GM19452 (cell line): ENCODE measurements around the gene CDC7.
"Not testable (repeated sequence)": the region's sequence is repeated elsewhere in the genome, so short reads cannot be mapped to it uniquely, and the experiment has no call there.

Experiments used
- ATAC-seq: cut with Tn5 transposase; IDR thresholded peaks from one replicate; pipeline ENCODE4 v1.9.1; 2021; ENCODE audit not compliant: unreplicated experiment

The CDC7 gene

DNA sequence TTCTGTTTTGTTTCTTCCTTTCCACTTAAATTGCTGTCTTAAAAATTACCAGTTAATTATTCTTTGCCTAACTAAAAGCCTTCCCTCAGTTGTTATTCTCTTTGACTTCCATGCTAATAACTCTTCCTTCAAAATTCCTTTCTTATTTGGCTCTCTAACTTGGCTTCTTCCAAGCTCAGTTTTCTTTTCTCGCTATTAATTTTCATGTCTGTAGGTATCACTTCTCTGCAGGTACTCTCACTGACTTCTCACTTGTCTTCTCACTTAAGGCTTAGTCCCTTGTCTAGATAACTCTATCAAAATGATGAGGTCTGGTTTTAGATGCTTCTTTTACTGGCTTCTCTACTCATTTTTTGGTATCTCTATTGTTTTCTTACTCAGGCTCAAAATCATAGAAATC is 10.1 kb downstream of the CDC7 start:
- ATAC-seq: no peak

DNA sequence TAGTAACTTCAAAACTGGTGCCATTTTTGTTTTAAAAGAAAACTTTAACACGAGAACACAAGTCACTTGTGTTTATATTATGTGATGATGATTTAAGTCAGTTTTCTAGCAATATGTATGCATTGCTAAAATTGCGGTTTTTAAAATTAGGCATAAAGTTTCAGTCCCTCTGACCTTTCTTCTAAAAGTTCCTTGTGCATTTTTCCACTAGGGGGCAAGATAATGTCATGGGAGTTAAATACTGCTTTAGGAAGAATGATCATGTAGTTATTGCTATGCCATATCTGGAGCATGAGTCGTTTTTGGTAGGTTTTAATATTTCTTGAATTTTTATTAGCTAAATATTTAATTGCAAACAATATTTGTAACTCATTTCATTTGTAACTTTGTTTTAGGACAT is 10.7 kb downstream of the CDC7 start:
- no peak for ATAC-seq

DNA sequence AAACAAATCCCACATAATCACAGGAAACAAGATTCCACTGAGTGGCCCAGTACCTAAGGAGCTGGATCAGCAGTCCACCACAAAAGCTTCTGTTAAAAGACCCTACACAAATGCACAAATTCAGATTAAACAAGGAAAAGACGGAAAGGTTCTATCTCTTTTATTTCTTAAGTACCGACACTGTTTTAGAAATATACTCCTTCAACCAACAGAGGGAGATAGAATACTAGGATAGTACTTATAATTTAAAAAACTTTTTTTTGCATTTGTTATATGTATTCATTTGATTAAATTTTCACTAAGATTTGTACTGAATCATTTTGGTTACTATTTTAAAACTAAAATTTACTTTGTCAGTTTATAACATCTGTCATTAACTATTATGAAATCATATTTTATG is 12.5 kb downstream of the CDC7 start:
- no peak for ATAC-seq

DNA sequence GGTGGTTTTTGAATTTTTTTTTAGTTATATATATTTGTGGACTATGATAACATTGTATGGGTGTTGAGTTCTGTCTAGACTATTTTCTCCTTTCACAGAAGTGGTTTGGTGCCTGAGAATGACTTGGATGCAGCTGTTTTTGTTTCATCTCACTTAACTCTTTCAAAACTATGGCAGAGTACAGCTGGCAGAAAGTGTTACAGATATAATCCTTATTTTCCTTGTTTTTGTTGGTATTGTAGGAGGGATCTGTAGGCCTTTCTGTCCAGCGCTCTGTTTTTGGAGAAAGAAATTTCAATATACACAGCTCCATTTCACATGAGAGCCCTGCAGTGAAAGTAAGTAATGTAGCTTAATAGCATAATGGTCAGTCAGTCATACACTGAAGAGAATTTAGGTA is 13.1 kb downstream of the CDC7 start:
- no peak for ATAC-seq

DNA sequence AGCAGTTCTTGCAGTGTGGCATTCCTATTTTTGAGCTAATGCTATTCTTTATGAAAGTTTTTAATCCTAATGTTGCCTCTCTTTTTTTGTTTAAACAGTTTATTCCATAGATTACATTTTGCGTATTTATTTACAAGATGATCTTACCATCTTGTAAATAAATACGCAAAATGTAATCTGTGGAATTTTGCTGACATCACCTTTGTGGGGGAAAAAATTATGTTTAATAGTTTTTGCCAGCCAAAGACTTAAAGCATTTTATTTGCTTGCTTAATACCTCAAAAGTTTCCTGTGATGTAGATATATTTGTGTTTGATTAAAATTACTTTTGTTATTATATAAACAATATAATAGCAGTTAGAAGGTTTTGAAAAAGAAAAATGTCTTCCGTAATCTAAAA is 15.3 kb downstream of the CDC7 start:
- no peak for ATAC-seq

DNA sequence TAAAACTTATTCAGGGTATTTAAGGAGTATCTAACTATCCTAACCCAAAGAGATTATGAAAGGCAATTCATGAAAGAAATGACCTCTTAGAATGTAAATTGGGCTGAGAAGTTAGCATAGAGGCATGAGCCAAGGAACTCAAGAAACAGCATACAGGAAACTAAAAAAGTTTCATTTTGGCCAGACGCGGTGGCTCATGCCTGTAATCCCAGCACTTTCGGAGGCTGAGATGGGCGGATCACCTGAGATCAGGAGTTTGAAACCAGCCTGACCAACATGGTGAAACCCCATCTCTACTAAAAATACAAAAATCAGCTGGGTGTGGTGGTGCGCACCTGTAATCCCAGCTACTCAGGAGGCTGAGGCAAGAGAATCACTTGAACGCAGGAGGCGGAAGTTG is 16.0 kb downstream of the CDC7 start:
- not testable (repeated sequence) for ATAC-seq

DNA sequence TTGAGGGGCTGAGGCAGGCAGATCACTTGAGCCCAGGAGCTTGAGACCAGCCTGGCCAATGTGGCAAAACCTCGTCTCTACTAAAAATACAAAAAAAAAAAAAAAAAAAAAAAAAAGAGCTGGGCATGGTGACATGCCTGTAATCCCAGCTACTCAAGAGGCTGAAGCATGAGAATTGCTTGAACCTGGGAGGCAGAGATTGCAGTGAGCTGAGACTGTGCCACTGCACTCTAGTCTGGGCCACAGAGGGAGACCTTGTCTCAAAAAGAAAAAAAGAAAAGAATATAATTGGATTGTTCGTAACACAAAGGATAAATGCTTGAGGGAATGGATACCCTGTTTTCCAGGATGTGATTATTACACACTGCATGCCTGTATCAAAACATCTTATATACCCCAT is 18.5 kb downstream of the CDC7 start:
- ATAC-seq: not testable (repeated sequence)

DNA sequence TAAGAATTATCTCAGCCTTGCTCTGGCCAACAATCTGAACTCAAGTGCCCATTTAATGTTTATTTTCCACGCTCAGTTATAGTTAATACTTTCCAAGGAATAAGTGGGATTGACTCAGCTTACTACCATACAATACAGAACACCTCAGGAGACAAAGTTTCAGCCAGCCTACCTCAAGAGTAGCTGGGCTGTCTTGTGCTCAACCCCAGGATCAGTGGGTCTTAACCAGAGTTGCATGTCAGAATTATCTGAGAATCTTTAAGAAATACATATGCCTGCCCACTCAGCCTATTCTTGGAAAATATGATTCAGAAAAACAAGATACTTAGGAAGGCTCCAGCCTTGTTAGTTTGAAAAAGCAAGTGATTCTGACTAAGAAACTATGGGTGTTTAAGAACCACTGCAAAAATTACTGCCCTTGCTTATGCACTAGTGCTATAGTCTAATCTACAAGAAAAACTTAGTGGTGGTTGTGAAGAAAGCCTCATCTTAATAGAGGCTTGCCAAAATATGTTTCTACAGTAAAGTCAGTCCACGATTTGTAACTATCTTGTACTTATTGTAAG is 20.4 kb downstream of the CDC7 start:
- no peak for ATAC-seq

DNA sequence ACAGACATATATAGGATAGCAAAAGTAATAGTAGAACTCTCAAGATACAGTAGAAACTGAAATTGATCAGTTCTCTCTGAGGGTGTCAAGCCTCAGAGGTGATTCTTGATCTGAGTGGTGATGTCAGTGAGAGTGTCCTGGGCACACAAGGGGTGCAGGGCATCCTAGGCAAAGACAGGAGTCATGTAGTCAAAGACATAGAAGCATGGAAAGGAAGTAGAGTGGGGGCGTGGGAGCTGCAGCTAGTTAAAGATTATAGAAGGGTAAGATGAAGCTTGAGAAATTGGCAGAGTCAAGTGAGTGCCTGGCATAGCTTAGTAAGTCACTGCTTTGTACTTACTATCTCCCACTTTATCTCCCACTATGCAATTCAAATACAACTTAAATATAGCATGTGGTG is 22.8 kb downstream of the CDC7 start:
- ATAC-seq: peak; percentile 98

DNA sequence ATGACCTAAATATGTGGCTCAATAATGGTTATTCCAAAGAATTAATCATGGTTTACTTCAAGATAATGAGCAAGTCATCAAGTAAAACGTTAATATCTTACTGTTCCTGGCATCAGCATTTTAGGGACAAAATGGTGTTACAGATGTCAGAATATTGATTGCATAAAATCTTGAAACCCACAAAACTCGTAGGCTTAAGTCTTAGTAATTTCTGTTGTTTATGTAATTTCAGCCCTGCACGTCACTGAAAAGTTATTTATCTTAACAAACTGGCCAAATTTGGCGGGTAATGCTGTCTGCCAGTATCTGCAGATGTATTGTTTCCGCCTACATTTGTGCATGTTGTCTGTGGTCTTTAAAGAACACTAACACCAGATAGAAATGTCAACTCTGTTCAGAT is 25.8 kb downstream of the CDC7 start:
- no peak for ATAC-seq

DNA sequence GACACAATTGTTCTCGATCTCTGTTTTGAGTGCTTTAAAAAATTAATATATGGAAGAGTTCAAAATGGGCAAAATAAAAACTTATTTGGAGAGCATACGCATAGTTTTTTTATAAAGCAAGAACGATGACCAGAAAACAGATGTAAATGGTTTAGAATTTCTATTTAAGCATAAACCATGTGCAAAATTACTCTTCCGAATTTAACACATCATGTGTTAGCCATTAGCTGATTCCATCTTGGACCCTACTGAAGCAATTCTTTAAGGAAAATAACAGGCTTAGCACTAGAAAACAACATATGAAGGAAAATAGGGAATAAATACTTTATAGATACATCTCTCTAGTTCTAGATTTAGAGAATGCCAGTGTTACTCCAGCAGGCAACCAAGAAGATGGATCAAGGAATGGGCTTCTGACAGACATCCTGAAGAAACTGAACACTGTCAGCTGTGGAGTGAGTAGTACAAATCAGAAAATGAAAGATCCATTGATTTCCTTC is 26.7 kb downstream of the CDC7 start:
- ATAC-seq: no peak

DNA sequence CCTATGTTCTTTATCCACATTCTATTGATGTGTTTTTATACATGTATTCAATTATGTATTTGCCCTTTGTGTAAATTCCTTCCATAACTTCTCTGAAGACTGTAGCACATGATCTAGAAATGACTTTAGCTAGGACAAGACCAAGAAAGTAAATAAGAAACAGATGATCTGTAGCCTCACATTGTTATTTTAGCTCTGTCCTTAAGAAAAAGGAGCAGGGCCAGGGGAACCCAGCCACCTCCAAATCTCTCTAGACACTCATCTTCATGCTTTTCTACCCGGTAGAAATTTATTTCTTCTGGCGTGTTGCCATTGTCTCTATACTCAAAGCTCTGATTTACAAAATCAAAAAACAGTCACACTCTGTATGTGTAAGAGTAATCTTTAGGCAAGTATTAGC is 27.1 kb downstream of the CDC7 start:
- ATAC-seq: no peak

DNA sequence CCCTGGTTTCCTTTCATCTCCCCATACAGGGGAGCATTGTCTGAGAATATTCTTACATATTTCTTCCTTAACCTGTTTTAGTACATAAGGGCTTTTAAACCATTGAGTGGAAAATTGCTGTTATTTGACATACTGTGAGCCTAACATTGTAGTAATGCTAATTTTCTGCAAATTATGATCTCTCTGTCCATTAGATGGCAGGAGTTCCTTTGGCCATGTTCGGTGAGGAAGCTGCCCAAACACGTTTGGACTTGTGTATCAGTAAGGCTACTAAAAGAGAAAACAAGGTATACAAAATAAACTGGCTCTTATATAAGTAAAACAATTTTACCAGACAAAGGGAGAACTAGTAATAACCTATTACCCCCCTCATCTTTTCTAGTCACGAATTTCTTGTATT is 29.2 kb downstream of the CDC7 start:
- ATAC-seq: no peak

DNA sequence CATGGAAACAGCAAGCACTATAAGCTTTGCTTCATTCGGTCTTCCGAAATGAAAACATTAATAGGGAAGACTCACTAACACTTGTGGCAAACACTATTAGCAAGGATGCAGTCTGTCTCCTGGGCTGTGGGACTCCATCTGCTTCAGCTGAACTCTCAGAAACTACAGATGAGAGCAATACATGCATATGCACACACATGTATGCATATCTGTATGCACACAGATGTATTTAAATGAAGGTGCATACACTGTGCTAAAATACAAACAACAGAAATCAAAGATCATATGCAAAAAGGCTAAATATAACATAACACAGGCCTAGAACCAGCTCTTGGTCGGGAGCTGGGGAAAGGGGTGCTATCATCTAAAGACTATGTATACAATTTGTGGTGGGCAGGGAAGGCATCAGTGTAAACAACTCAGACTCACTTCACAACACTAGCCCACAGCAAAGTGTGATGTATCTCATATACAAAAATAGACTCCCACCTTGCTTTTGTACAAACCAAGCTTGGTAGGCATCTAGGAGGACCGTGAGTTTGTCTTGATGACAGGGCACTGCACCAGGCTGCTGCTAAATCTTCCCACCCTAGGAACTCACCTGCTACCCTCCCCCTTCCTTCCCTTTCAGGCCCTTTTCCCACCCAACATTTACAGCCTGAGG is 32.8 kb downstream of the CDC7 start:
- ATAC-seq: no peak

DNA sequence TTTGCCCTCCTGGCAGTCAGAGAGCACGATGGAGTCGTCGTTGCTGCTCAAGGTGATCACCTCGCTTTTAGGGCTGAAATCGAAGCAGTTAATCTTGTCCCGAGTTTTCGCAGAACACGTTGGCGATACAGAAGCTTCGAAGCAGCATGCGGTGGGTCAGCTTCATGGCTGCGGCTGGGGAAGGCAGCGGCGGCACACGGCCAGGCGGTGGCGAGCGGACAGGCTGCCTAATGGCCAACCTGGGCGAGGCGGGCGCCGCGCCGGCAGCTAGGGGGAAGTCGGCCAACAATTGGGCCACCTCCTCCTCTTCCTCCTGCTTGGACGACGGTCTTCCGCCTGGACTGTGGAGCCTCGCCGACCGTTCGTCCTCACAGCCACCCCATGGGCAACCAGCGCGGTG is 34.8 kb downstream of the CDC7 start:
- no peak for ATAC-seq

DNA sequence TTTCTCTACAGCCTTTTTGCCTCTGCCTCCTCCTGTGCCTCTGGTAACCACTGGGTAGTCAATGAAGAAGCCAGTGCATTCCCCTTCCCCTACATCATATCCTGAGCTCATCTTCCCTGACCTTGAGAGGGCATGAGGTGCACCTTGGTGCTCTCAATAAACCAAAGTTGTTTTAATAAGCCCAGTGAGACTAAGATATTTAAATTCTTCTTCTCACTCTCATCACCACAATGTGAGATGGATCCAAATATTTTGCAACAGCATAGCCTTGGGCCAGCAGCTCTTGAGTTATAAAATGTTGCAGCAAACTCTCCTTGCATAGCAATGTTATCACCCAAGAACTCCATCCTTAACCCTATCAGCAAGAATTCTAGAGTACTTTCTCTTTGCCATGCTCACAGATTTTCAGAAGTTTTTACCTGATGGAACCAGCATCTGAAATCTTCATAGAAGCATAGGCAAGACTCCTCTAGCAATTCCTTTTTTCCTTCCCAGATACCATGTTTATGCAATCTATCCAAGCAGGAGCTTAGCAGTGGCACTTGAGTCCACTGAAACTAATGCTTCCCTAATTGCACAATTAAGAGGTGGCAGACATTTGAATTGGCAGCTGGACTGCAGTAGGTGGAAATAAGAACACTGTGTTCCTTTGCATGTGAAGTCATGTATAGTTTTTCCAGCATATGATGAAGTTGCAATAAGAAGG is 36.8 kb downstream of the CDC7 start:
- ATAC-seq: no peak

DNA sequence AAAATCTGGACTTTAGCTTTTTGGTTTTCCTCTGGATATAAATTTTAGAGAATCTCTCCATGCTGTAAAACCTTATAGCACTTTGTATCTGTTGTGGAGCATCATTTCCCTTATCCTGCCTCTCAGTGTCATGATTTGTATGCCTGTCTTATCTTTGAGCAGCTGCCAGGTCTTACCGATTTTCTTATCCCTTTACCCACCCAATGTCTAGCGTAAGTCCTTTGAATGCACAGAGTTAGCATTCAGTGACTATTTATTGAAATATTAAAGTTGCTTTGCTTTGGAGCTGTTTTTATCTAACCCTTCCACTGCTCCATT is 37.3 kb downstream of the CDC7 start:
- ATAC-seq: no peak

DNA sequence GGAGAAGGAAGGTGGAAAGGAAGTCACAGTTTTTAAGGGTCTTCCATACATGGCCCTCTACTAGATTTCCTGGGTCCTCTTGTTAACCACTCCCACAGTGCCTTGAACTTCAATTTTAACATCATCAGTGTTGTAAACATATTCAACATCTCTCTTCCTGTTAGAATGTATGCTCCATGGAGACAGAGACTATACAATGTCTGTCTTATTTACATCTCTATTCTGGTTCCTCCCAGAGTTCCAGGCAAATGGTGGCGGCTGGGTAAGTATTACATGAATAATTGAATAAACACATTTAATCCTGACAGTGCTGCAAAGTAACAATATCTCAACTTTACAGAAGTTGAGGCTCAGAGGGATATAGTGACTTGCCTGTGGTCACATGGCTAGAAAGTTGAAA is 40.3 kb downstream of the CDC7 start:
- ATAC-seq: no peak

DNA sequence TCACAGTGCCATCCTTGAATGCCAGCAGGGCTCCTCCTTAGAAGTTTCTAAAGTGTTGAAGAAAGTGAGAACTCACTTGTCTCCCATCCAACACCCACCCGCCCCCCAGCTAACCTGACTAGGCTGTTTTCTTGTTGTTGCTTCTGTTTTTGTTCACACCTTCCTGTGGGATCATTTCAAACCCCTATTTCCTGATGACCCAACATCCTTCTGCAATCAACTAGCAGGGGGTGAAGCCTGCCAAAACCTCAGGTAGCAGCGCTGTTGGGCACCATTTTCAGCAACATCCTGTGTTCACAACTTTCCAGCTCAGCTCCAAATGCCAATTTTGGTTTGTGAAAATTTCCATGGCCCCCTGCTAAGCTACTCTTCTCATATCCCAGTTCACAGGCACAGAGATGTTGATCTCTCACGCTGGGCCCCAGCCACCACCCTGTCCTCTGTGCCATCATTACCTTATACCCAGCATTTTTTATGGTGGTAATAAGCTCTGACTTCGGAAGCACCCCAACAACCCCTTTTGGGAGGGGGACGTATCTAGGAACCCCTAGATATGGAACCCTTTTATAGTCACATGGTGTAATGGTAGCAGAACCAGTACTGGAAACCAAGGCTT is 41.4 kb downstream of the CDC7 start:
- ATAC-seq: no peak

DNA sequence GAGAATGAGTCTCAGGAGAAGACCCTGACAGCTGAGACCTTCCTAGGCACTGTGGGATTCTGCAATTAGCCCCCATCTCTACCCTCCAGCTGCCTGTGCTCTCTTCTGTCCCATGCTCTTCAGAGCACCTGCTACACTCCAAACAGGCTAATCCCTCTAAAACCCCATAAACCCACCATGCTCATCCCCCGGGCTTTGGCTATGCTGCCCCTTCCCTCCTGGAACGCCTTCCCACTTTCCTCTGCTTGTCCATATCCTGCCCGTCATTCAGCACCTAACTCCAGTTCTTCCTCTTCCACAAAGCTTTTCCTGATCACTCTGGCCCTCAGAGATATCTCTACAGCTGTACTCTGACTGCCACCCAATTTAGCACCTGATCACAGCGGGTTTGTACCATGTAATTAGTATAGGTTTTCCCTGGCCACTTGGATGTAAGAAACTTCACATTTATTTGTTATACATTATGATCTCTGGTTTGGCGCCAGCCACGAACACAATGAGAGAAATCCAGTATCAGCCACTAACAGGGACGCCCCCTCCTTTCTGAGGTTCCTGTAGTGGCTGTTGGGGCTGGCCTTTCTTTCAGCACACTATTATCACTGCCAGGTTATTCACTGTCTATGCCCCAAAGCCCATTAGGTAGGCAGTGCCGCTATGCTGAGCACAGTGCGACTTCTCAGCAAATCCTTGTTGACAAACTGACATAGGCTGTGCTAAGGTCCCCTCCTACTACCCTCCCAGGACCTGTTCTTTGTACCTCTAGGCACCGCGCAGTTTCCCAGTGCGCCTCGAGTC is 45.1 kb downstream of the CDC7 start:
- no peak for ATAC-seq

DNA sequence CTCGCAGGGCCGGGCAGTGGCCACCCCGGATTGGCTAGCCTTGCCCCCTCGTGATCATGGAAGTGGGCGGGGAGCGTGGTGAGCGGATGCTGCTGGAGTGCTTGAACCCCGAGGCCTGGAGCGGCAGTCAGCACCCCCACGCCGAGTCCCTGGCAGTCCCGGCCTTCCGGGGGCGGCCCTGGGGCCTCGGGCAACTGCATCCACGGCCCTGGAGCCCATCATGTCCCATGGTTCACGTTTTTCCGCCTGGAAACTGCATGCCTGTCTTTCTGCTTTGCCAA is 45.6 kb downstream of the CDC7 start:
- ATAC-seq: no peak

DNA sequence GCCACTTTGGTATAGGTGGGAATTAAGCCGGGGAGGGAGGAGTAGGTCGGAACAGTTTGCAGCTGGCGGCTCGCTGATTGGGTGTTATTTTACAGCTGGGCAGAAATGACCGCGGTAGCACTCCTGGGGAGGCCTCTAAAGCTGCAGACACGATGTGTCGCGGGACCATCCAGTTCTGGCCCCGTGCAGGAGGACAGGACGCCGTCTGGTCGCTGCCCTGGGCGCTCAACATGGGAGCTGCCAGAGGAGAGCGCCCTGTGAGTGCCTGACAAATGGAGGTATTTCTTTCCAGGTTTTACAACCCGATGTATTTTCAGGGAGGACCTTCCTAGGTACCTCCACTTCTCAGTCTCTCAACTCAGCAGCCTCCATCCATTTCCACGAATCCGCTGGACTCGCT is 46.2 kb downstream of the CDC7 start:
- ATAC-seq: no peak
